Activated naive CD4-positive, alpha-beta T cell treated with anti-CD3 and anti-CD28 coated beads, Interleukin-2, amount 50 U/mL, for 72 hours (primary cell): ENCODE results near the gene FRMD4A. TPM values are rescaled to one million over a fixed set of nuclear protein-coding genes. Genes with fewer than 3 reads are reported as not detected.
A peak's percentile ranks its signal among the peaks of the same experiment; 100 is the strongest.
"Not testable (repeated sequence)": the region's sequence is repeated elsewhere in the genome, so short reads cannot be mapped to it uniquely, and the experiment has no call there.

Source experiments
- ATAC-seq, 2 donors: fragments of 150-1000 bp; cut with Tn5 transposase; 2 replicates each; pipeline ENCODE4 v1.10.0; 2021; ENCODE audit warnings: mild to moderate bottlenecking in 2 of 2, moderate library complexity in 2 of 2
- DNase-seq, 2 donors: peaks; one replicate each; pipeline ENCODE4 v3.0.0; 2021 to 2022; ENCODE audit warnings: low spot score in 2 of 2
- H3K27ac Mint-ChIP-seq, 2 donors: one replicate each; pipeline ENCODE4 v1.8.0; 2022; ENCODE audit warnings: mild to moderate bottlenecking in 2 of 2, mixed read lengths in 2 of 2
- H3K36me3 Mint-ChIP-seq, 2 donors: one replicate each; pipeline ENCODE4 v1.8.0; 2022; ENCODE audit warnings: mixed read lengths in 2 of 2
- H3K9me3 Mint-ChIP-seq, 2 donors: one replicate each; pipeline ENCODE4 v1.8.0; 2022; ENCODE audit warnings: mixed read lengths in 2 of 2
- total RNA-seq, 2 donors: library from RNA; stranded (reverse); gene quantifications; one replicate each; pipeline ENCODE4 v1.2.3, GENCODE V29; 2022

FRMD4A gene
- total RNA-seq, 2 donors from 2014 or later = 0.41 to 0.49 TPM

GRCh38 chr10:14087566-14087965 is 243.2 kb downstream of the FRMD4A start:
- no peak for DNase-seq
- no peak for ATAC-seq
- Mint-ChIP-seq H3K9me3 (no peaks in the 10 kb centered on the region), H3K36me3 (no peaks in the 10 kb centered on the region), H3K27ac (no peak overlapping the region)

GRCh38 chr10:14086596-14086995 is 244.1 kb downstream of the FRMD4A start:
- H3K36me3 Mint-ChIP-seq = no peaks in the 10 kb centered on the region
- DNase-seq (no peak), ATAC-seq (no peak)
- H3K27ac Mint-ChIP-seq = no peak overlapping the region
- no peaks in the 10 kb centered on the region for H3K9me3 Mint-ChIP-seq

- no peaks in the 10 kb centered on the region for H3K9me3 Mint-ChIP-seq
- no peaks in the 10 kb centered on the region for H3K36me3 Mint-ChIP-seq
- no peak overlapping the region for H3K27ac Mint-ChIP-seq
- no peak for ATAC-seq
- no peak for DNase-seq
Measured at GRCh38 chr10:14084875-14085274, 245.8 kb downstream of the FRMD4A start.

GRCh38 chr10:14080795-14081194 is 249.9 kb downstream of the FRMD4A start:
- Mint-ChIP-seq H3K9me3 (peaks cover 0 to 7% of the 10 kb centered on the region in 2 donors), H3K36me3 (no peaks in the 10 kb centered on the region), H3K27ac (no peak overlapping the region)
- DNase-seq (no peak), ATAC-seq (no peak)

- Mint-ChIP-seq H3K36me3 (no peaks in the 10 kb centered on the region), H3K9me3 (peaks cover 0 to 7% of the 10 kb centered on the region in 2 donors), H3K27ac (no peak overlapping the region)
- no peak for ATAC-seq
- no peak for DNase-seq
Measured at GRCh38 chr10:14077430-14077829, 253.3 kb downstream of the FRMD4A start.

GRCh38 chr10:14074062-14074884 is 256.5 kb downstream of the FRMD4A start:
- peaks cover 0 to 7% of the 10 kb centered on the region in 2 donors for H3K9me3 Mint-ChIP-seq
- no peak overlapping the region for H3K27ac Mint-ChIP-seq
- no peaks in the 10 kb centered on the region for H3K36me3 Mint-ChIP-seq
- DNase-seq (no peak), ATAC-seq (no peak)

GRCh38 chr10:14072541-14072940 is 258.2 kb downstream of the FRMD4A start:
- no peak overlapping the region for H3K27ac Mint-ChIP-seq
- DNase-seq = no peak
- H3K9me3 Mint-ChIP-seq = no peaks in the 10 kb centered on the region
- ATAC-seq = no peak
- H3K36me3 Mint-ChIP-seq = no peaks in the 10 kb centered on the region

- no peaks in the 10 kb centered on the region for H3K36me3 Mint-ChIP-seq
- ATAC-seq (no peak), DNase-seq (no peak)
- peaks cover 0 to 5% of the 10 kb centered on the region in 2 donors for H3K9me3 Mint-ChIP-seq
- H3K27ac Mint-ChIP-seq = no peak overlapping the region
Measured at GRCh38 chr10:14071956-14072355, 258.8 kb downstream of the FRMD4A start.

GRCh38 chr10:14068601-14069250 is 262.0 kb downstream of the FRMD4A start:
- DNase-seq (no peak), ATAC-seq (no peak)
- peaks cover 0 to 6% of the 10 kb centered on the region in 2 donors for H3K36me3 Mint-ChIP-seq
- peaks cover 4 to 13% of the 10 kb centered on the region in 2 donors for H3K9me3 Mint-ChIP-seq
- no peak overlapping the region for H3K27ac Mint-ChIP-seq

- not testable (repeated sequence) for H3K36me3 Mint-ChIP-seq, H3K27ac Mint-ChIP-seq, ATAC-seq, DNase-seq
- peaks cover 4 to 13% of the 10 kb centered on the region in 2 donors for H3K9me3 Mint-ChIP-seq
Measured at GRCh38 chr10:14067638-14068037, 263.1 kb downstream of the FRMD4A start.

GRCh38 chr10:14066106-14066505 is 264.6 kb downstream of the FRMD4A start:
- peaks cover 4 to 13% of the 10 kb centered on the region in 2 donors for H3K9me3 Mint-ChIP-seq
- H3K36me3 Mint-ChIP-seq = peaks cover 0 to 6% of the 10 kb centered on the region in 2 donors
- DNase-seq (no peak), ATAC-seq (no peak)
- no peak overlapping the region for H3K27ac Mint-ChIP-seq

GRCh38 chr10:14063531-14064285 is 267.0 kb downstream of the FRMD4A start:
- Mint-ChIP-seq H3K27ac (no peak overlapping the region), H3K36me3 (peaks cover 0 to 6% of the 10 kb centered on the region in 2 donors), H3K9me3 (peaks cover 4 to 13% of the 10 kb centered on the region in 2 donors)
- DNase-seq = no peak
- ATAC-seq = no peak

- ATAC-seq = no peak
- Mint-ChIP-seq H3K9me3 (peaks cover 4 to 13% of the 10 kb centered on the region in 2 donors), H3K36me3 (peaks cover 0 to 6% of the 10 kb centered on the region in 2 donors), H3K27ac (no peak overlapping the region)
- DNase-seq = no peak
Measured at GRCh38 chr10:14062528-14063260, 268.0 kb downstream of the FRMD4A start.

- Mint-ChIP-seq H3K36me3 (peaks cover 0 to 1% of the 10 kb centered on the region in 2 donors), H3K27ac (no peak overlapping the region), H3K9me3 (no peaks in the 10 kb centered on the region)
- DNase-seq (no peak), ATAC-seq (no peak)
Measured at GRCh38 chr10:14060320-14061070, 270.2 kb downstream of the FRMD4A start.

- Mint-ChIP-seq H3K9me3 (peaks cover 9 to 19% of the 10 kb centered on the region in 2 donors), H3K36me3 (peaks cover 10 to 20% of the 10 kb centered on the region in 2 donors), H3K27ac (peak overlapping the region in 1 of 2 donors; percentile 62)
- ATAC-seq (no peak), DNase-seq (no peak)
Measured at GRCh38 chr10:14056610-14057332, 274.0 kb downstream of the FRMD4A start.
